T-helper 2 cell treated with Interferon-gamma antibody and Interleukin-4, amounts not matched to agents 5 μg/mL and 100 μg/mL, for 36 hours (primary cell): ENCODE results near the gene PPM1L.

Experiments used
- DNase-seq: peaks from one replicate; pipeline ENCODE4 v3.0.0; 2021; ENCODE audit warnings: low spot score
- H3K27ac Mint-ChIP-seq: one replicate; pipeline ENCODE4 v1.8.0; 2021; ENCODE audit warnings: mild to moderate bottlenecking, mixed read lengths
- H3K27me3 Mint-ChIP-seq: one replicate; pipeline ENCODE4 v1.8.0; 2021; ENCODE audit warnings: low read depth, mixed read lengths
- H3K36me3 Mint-ChIP-seq: one replicate; pipeline ENCODE4 v1.8.0; 2021; ENCODE audit warnings: low read depth, mixed read lengths
- H3K4me1 Mint-ChIP-seq: one replicate; pipeline ENCODE4 v1.8.0; 2021; ENCODE audit warnings: low read depth, mixed read lengths
- H3K4me3 Mint-ChIP-seq: one replicate; pipeline ENCODE4 v1.8.0; 2022; ENCODE audit warnings: mild to moderate bottlenecking, moderate library complexity, mixed read lengths
- H3K9me3 Mint-ChIP-seq: one replicate; pipeline ENCODE4 v1.8.0; 2021; ENCODE audit warnings: mixed read lengths

The PPM1L gene

DNA sequence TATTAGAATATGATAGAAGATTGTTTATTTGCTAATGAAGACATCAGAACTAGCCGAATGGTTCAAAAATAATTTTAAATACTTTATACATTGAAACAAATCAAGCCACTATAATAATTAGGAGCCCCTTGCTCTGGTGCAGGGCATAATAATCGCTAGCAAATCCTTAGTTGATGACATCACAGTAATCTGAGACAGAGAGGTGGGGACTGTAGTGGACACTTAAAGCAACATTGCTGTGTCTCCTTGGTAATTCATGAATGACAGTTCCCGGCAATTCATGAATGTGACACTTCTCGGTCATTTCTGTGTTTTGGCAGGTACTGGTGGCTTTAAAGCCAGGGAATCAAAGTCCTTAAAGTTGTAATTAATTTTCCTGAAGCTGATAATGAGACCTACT, 114.3 kb downstream of the PPM1L start:
- Mint-ChIP-seq H3K27ac (no peak overlapping the region), H3K4me3 (no peak overlapping the region), H3K9me3 (no peaks in the 10 kb centered on the region), H3K27me3 (peaks cover 8% of the 10 kb centered on the region), H3K36me3 (no peaks in the 10 kb centered on the region), H3K4me1 (no peaks in the 10 kb centered on the region)
- DNase-seq = no peak

DNA sequence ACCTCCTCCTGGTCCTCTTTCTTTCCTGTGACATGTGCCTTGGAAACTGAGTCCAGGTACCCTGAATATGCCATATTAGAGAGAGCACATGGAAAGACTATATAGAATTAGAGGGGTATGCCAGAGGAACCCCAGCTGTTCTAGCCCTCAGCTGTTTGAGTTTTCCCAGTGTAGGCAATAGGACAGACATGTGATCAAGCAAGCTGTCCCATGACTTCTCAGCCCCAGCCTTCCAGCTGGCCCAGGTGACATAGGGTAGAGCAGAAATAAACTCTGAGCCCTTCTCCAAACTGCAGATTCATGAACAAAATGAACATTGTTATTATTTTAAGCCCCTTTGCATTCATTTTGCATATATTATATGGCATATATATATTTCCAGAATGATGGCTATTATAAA, 118.7 kb downstream of the PPM1L start:
- Mint-ChIP-seq H3K4me1 (no peaks in the 10 kb centered on the region), H3K4me3 (no peak overlapping the region), H3K9me3 (no peaks in the 10 kb centered on the region), H3K36me3 (no peaks in the 10 kb centered on the region), H3K27me3 (peaks cover 5% of the 10 kb centered on the region), H3K27ac (no peak overlapping the region)
- no peak for DNase-seq

DNA sequence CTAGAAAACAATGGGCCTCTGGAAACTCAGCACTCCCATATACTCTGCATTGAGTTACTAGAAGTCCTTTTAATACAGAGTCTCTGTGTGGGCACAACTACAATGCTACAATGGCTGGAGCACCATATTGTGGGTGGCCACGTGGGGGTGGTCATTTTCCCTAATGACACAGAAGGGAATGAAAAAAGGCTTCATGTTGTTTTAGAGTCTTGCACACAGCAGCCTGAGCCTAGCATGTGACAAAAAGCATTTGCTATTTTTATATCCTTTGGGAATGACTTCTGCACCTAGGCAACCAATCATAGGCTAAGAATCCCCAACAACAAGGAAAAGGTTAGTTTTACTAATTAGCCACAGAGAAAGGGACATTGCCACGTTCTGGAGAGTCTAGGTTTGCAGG, 120.6 kb downstream of the PPM1L start:
- DNase-seq = no peak
- no peaks in the 10 kb centered on the region for H3K4me1 Mint-ChIP-seq
- peaks cover 7% of the 10 kb centered on the region for H3K27me3 Mint-ChIP-seq
- H3K9me3 Mint-ChIP-seq = no peaks in the 10 kb centered on the region
- H3K36me3 Mint-ChIP-seq = no peaks in the 10 kb centered on the region
- H3K4me3 Mint-ChIP-seq = no peak overlapping the region
- H3K27ac Mint-ChIP-seq = no peak overlapping the region

DNA sequence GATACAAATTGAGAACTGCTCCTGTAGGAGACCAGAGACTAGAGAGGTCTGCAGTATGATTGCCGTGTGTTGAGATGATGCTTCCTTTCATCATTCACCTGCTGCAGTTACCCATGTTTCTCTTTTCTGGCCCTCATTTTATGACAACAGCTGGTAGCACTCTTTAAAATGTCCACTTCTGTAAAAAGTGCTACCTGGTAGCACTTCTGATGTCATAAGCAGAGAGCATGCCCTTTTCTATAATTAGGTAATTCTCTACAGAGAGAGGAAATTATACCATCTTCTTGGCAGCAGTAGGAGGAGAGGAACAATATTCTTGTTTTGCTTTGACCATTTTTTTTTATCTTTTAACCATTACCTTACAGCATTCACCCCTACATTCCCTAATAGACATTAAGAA, 123.8 kb downstream of the PPM1L start:
- H3K27me3 Mint-ChIP-seq = peaks cover 7% of the 10 kb centered on the region
- H3K4me1 Mint-ChIP-seq = no peaks in the 10 kb centered on the region
- no peak overlapping the region for H3K4me3 Mint-ChIP-seq
- no peaks in the 10 kb centered on the region for H3K36me3 Mint-ChIP-seq
- no peaks in the 10 kb centered on the region for H3K9me3 Mint-ChIP-seq
- no peak overlapping the region for H3K27ac Mint-ChIP-seq
- DNase-seq = no peak

DNA sequence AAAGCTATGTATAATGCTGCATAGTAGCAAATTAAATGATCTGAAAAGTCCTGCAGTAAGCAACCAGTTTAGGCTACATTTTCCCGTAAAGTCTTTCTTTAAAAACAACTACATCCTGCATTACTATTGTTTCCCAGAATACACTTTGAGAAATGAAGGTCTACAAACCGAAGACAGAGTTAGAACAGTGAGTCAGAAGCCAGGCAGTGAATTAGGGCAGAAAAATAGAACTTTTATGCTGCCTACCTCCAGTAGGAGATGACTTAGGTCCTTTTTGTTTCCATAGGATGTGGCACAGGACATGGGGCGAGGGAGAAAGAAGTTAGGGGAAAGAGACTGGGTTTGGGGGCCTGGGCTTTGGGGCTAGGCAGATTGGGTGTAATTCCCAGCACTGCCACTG, 127.3 kb downstream of the PPM1L start:
- Mint-ChIP-seq H3K4me3 (no peak overlapping the region), H3K36me3 (no peaks in the 10 kb centered on the region), H3K4me1 (no peaks in the 10 kb centered on the region), H3K27ac (no peak overlapping the region), H3K27me3 (peaks cover 7% of the 10 kb centered on the region), H3K9me3 (peaks cover 8% of the 10 kb centered on the region)
- DNase-seq = no peak

DNA sequence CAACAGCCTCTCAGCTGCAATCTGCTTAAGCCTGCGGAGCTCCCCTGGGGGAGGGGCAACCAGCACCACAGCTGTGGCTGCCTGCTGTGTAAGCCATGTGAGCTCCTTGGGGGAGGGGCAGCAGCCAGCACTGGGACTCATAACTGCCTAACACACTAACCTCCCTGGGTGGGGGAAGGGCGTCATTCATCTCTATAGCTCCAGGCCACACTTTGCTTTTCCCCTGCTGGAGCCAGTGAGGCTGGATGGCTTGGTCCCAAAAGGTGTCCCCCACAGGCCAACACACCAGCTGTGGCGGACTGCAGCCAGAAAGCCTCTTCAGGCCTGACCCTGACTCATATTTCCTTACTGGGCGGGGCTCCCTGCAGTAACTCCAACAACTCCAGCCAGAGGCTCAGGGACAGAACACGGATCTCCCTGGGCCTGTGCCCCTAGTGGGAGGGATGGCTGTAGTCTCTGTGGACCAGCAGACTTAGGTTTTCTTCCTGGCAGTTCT, 129.8 kb downstream of the PPM1L start:
- DNase-seq = no peak
- Mint-ChIP-seq H3K4me3 (no peak overlapping the region), H3K27me3 (peaks cover 2% of the 10 kb centered on the region), H3K4me1 (no peaks in the 10 kb centered on the region), H3K36me3 (no peaks in the 10 kb centered on the region), H3K27ac (no peak overlapping the region), H3K9me3 (peaks cover 16% of the 10 kb centered on the region)

DNA sequence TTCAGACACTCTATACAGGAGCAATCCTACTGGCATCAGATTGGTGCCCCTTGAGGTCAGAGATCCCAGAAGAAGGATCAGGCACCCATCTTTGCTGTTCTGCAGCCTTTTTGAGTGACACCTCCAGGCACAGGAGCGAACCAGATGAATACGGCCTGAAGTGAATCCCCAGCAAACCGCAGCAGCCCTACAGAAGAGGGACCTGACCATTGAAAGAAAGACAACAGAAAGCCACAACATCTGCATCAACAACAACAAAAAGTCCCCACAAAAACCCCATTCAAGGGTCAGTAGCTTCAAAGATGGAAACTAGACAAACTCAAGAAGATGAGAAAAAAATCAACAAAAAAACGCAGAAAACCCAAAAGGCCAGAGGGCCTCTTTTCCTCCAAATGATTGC, 130.4 kb downstream of the PPM1L start:
- no peak overlapping the region for H3K4me3 Mint-ChIP-seq
- H3K27ac Mint-ChIP-seq = no peak overlapping the region
- H3K9me3 Mint-ChIP-seq = peaks cover 17% of the 10 kb centered on the region
- H3K4me1 Mint-ChIP-seq = no peaks in the 10 kb centered on the region
- H3K27me3 Mint-ChIP-seq = no peaks in the 10 kb centered on the region
- H3K36me3 Mint-ChIP-seq = no peaks in the 10 kb centered on the region
- no peak for DNase-seq

DNA sequence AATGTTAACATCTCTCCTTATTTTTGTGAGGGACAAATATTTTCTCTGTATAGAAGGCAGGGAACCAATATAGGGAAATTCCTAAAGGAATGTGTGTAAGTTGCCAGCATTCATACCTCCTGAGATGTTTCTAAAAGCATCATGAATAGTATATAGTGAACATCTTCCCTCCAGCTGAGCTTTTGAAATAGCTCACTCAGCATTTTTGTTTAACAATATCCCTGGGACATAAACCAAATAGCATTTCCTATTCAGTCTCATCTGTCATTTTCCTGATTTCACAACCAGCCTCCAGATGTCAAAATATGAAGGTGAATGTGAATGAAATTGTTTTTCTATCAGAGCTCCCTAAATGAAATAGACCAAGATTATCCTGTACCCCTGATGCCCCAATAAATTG, 137.2 kb downstream of the PPM1L start:
- Mint-ChIP-seq H3K4me1 (peaks cover 1% of the 10 kb centered on the region), H3K36me3 (no peaks in the 10 kb centered on the region), H3K4me3 (no peak overlapping the region), H3K27ac (no peak overlapping the region), H3K27me3 (no peaks in the 10 kb centered on the region), H3K9me3 (peaks cover 9% of the 10 kb centered on the region)
- no peak for DNase-seq

DNA sequence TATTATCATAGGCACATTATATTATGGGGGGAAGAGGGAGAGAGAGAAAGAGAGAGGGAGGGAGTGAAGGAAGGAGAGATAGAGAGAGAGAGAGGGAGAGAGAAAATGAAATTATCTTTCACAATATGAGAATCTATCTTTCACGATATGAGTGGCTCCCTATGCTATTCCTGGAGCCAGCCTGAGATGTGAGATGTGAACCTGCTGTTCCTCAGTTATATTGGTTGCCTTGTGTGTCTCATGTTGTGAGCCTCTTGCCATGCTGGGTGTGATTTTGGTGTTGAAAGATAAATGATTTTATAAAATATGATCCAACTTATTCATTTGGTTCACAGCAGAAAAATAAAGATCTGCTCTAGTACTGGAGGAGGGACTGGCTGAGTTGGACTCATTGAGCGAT, 148.7 kb downstream of the PPM1L start:
- Mint-ChIP-seq H3K9me3 (no peaks in the 10 kb centered on the region), H3K27ac (no peak overlapping the region), H3K27me3 (peaks cover 3% of the 10 kb centered on the region)

DNA sequence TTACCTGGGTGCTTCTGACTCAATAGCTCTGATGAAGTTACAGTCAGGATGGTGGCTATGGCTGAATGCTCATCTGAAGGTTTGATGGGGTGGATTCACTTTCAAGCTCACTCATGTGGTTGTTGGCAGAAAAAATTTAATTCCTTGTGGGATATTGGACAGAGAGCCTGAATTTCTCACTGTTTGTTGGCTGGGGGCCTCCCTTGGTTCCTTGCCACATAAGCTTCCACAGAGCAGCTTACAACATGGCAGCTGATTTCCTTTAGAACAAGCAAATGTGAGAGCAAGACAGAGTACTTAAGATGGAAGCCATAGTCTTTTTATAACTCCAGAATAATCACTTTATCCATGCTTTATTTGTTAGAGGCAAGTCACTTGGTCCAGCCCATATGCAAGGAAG, 150.6 kb downstream of the PPM1L start:
- Mint-ChIP-seq H3K27ac (no peak overlapping the region), H3K27me3 (peaks cover under 1% of the 10 kb centered on the region)

More for the DNA sequence above, 148.7 kb downstream of the PPM1L start:
- DNase-seq = no peak
- H3K4me1 Mint-ChIP-seq = no peaks in the 10 kb centered on the region
- no peaks in the 10 kb centered on the region for H3K36me3 Mint-ChIP-seq
- no peak overlapping the region for H3K4me3 Mint-ChIP-seq

DNA sequence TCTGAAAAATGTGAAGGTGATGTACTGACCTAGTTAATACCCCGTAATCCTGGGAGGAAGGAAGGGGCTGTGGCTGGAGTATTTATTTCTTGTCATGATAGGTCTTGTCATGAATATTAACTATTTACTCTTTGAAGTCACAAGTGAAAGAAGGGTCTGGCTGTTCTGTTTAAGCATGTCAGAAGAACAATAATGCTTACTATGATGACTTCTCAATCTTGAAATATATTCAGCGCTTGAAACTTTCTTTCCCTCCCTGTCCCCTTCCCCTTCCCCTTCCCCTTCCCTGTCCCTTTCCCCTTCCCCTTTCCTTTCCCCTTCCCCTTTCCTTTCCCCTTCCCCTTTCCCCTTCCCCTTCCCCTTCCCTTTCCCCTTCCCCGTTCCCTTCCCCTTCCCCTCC, 153.9 kb downstream of the PPM1L start:
- Mint-ChIP-seq H3K4me1 (no peaks in the 10 kb centered on the region), H3K36me3 (no peaks in the 10 kb centered on the region), H3K9me3 (no peaks in the 10 kb centered on the region), H3K27ac (no peak overlapping the region), H3K4me3 (no peak overlapping the region), H3K27me3 (no peaks in the 10 kb centered on the region)
- no peak for DNase-seq

More for the DNA sequence above, 150.6 kb downstream of the PPM1L start:
- Mint-ChIP-seq H3K9me3 (no peaks in the 10 kb centered on the region), H3K4me3 (no peak overlapping the region), H3K4me1 (no peaks in the 10 kb centered on the region), H3K36me3 (no peaks in the 10 kb centered on the region)
- no peak for DNase-seq

DNA sequence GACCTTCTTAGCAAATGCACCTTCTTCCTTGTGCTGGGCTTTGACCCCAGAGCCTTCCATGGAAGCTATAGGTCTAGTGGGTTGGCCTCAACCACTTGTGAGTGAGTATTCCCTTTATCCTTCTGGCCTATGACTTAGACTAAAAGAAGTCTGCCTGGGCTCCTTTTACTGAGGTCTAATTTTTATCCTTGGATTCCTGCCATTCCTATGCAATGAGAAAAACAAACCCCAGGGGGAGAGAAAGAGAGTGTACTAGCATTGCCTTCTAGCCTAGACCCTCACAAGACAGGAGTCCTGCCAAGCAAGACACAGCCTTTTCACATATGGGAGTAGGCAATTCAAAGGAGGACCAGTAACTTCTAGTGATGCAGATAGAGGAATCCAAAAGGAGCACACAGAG, 155.4 kb downstream of the PPM1L start:
- no peaks in the 10 kb centered on the region for H3K9me3 Mint-ChIP-seq
- no peaks in the 10 kb centered on the region for H3K4me1 Mint-ChIP-seq
- no peak overlapping the region for H3K4me3 Mint-ChIP-seq
- H3K27ac Mint-ChIP-seq = no peak overlapping the region
- no peaks in the 10 kb centered on the region for H3K27me3 Mint-ChIP-seq
- no peaks in the 10 kb centered on the region for H3K36me3 Mint-ChIP-seq
- DNase-seq = no peak

DNA sequence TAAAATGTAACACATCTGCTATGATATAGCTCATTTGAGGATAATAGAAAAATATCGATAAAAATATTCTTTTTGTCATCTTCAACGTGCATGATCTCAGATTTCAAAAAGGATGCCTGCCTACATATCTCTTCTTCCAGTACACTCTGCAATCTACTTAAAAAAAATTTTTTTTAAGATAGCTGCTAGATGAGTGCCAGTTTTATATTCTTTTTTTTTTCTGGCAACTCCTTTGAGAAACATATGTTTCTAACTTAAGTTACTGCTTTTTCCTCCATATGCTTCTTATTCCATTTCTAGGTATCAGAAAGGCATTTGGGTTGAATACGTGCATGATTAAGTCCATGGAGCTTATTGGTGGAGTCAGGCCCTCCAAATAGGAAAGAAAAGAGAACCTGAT, 160.4 kb downstream of the PPM1L start:
- H3K4me3 Mint-ChIP-seq = no peak overlapping the region
- no peaks in the 10 kb centered on the region for H3K9me3 Mint-ChIP-seq
- H3K27ac Mint-ChIP-seq = no peak overlapping the region
- no peaks in the 10 kb centered on the region for H3K36me3 Mint-ChIP-seq
- no peaks in the 10 kb centered on the region for H3K4me1 Mint-ChIP-seq
- DNase-seq = no peak
- no peaks in the 10 kb centered on the region for H3K27me3 Mint-ChIP-seq

DNA sequence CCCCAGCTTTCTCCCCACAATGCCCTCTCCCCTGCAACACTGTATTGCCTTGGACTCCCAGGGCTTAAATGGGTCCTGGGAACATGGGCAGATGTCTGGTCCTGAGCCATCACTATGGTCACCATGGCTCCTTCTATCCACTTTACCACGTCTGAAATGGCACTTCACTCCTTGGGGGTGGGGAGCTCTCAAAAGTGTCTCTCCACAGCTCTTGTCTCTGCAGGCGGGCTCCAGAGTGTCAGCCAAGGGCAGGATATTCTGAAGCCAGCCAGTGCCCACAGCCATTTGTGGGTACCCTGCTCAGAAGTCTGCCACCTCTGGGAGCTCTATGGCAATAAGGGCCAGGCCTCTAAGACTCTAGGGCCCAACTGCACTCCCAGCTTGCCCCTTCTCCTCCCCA, 163.9 kb downstream of the PPM1L start:
- no peak overlapping the region for H3K27ac Mint-ChIP-seq

DNA sequence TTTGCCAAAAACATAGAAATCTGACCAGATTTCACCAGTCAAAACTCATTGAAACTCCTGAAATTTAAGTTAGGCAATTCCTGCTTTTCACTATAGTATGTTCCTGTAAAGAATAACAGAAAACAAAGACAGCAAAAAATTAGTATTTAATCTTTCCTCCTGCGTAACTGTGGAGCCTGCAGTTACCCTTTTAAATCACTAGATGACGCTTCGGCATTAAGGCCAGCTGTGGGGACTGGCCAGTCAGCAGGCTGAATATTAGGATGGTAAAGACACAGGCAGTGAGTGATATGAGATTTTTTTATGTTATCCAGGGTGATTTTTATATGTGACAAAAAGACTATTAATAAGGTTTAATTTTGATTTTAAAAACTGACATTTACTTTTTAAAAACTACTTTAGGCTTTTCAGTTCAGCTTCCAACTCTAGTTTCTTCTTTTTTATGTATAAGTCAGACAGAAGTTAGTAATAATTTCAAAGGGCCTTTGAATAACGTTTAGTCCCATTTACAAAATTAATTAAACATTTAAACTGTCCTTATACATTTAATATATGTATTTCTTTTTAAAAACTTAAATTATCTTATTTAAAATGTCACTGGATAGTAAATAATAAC, 165.1 kb downstream of the PPM1L start:
- Mint-ChIP-seq H3K27ac (no peak overlapping the region), H3K4me3 (no peak overlapping the region), H3K4me1 (no peaks in the 10 kb centered on the region), H3K27me3 (peaks cover 2% of the 10 kb centered on the region), H3K36me3 (no peaks in the 10 kb centered on the region), H3K9me3 (no peaks in the 10 kb centered on the region)
- no peak for DNase-seq

More for the DNA sequence above, 163.9 kb downstream of the PPM1L start:
- Mint-ChIP-seq H3K4me3 (no peak overlapping the region), H3K36me3 (no peaks in the 10 kb centered on the region), H3K9me3 (no peaks in the 10 kb centered on the region), H3K27me3 (peaks cover 2% of the 10 kb centered on the region), H3K4me1 (no peaks in the 10 kb centered on the region)
- DNase-seq = no peak
